CD4-positive, alpha-beta memory T cell (primary cell): ENCODE results near the gene TMEM163. TPM values are rescaled to one million over a fixed set of nuclear protein-coding genes. Genes with fewer than 3 reads are reported as not detected.
"Not testable (repeated sequence)": the region's sequence is repeated elsewhere in the genome, so short reads cannot be mapped to it uniquely, and the experiment has no call there.

Source experiments
- CTCF ChIA-PET: fragments of 350-600 bp; sonication (Branson Sonifier 250); formaldehyde crosslinking; loops from one replicate; lab custom pipeline; 2021; ENCODE audit warnings: inconsistent platforms; ENCODE audit not compliant: partially characterized antibody; lab: Charles Lee
- POLR2A ChIA-PET: fragments of 350-600 bp; sonication (Branson Sonifier 250); formaldehyde crosslinking; loops from one replicate; lab custom pipeline; 2021; ENCODE audit not compliant: partially characterized antibody; lab: Charles Lee
- DNase-seq, 5 donors: peaks; one replicate each; pipeline versions ENCODE4 v3.0.0 to v3.0.0-alpha.2; 2020 to 2022; ENCODE audit warnings: mixed read lengths in 1 of 5
- H3K27ac ChIP-seq: one replicate; pipeline ENCODE4 v1.7.0; 2013; ENCODE audit warnings: low read depth, low read length
- H3K27me3 ChIP-seq: 2 replicates; pipeline ENCODE4 v1.7.0; 2013; ENCODE audit warnings: mild to moderate bottlenecking, low read length, moderate library complexity; ENCODE audit not compliant: insufficient read depth
- H3K36me3 ChIP-seq: 2 replicates; pipeline ENCODE4 v1.7.0; 2013; ENCODE audit warnings: mild to moderate bottlenecking, low read length, moderate library complexity; ENCODE audit not compliant: insufficient read depth
- H3K4me1 ChIP-seq: 2 replicates; pipeline ENCODE4 v1.7.0; 2013; ENCODE audit warnings: mild to moderate bottlenecking, low read length, moderate library complexity; ENCODE audit not compliant: insufficient read depth
- H3K4me3 ChIP-seq, 2 donors: one replicate each; pipeline ENCODE4 v1.7.0; 2013; ENCODE audit warnings: low read length in 2 of 2, mild to moderate bottlenecking in 1 of 2
- H3K9me3 ChIP-seq, 2 donors: one replicate each; pipeline ENCODE4 v1.7.0; 2013; ENCODE audit warnings: low read length in 2 of 2, control low read depth in 1 of 2; ENCODE audit not compliant: control insufficient read depth in 1 of 2
- H3K27ac Mint-ChIP-seq, 7 donors: one replicate each; pipeline ENCODE4 v1.8.0; 2020 to 2021; ENCODE audit warnings: mixed read lengths in 7 of 7, mild to moderate bottlenecking in 6 of 7, inconsistent platforms in 3 of 7, moderate library complexity in 3 of 7
- H3K27me3 Mint-ChIP-seq, 2 donors: one replicate each; pipeline ENCODE4 v1.8.0; 2020 to 2021; ENCODE audit warnings: mixed read lengths in 2 of 2
- H3K36me3 Mint-ChIP-seq, 2 donors: one replicate each; pipeline ENCODE4 v1.8.0; 2020 to 2021; ENCODE audit warnings: mixed read lengths in 2 of 2, inconsistent platforms in 1 of 2, mild to moderate bottlenecking in 1 of 2
- H3K4me1 Mint-ChIP-seq, 4 donors: one replicate each; pipeline ENCODE4 v1.8.0; 2020 to 2021; ENCODE audit warnings: mixed read lengths in 4 of 4, mild to moderate bottlenecking in 1 of 4
- H3K4me3 Mint-ChIP-seq, 8 donors: one replicate each; pipeline ENCODE4 v1.8.0; 2020 to 2021; ENCODE audit warnings: mixed read lengths in 8 of 8, mild to moderate bottlenecking in 7 of 8, moderate library complexity in 6 of 8, inconsistent platforms in 3 of 8
- H3K9me3 Mint-ChIP-seq, 8 donors: one replicate each; pipeline ENCODE4 v1.8.0; 2020 to 2021; ENCODE audit warnings: mixed read lengths in 8 of 8, mild to moderate bottlenecking in 5 of 8, inconsistent platforms in 3 of 8, moderate library complexity in 1 of 8
- intact Hi-C: fragments of 100-400 bp; cut with micrococcal nuclease; formaldehyde crosslinking; loops from one replicate; pipeline ENCODE4 v1.15.1; 2023
- polyA plus RNA-seq, 2 donors: library from polyadenylated mRNA; unstranded; fragments of 300-500 nt; fragmentation: Illumina TruSeq; gene quantifications; one replicate each; pipeline ENCODE4 v1.2.3, GENCODE V29; 2021
- total RNA-seq, 2 experiments: library from RNA; stranded (reverse); gene quantifications; one replicate each; pipeline ENCODE4 v1.2.3, GENCODE V29; 2021

The TMEM163 gene
- total and polyA plus RNA-seq, 4 experiments from 2014 or later = 0.47 TPM; not detected in 3

DNA sequence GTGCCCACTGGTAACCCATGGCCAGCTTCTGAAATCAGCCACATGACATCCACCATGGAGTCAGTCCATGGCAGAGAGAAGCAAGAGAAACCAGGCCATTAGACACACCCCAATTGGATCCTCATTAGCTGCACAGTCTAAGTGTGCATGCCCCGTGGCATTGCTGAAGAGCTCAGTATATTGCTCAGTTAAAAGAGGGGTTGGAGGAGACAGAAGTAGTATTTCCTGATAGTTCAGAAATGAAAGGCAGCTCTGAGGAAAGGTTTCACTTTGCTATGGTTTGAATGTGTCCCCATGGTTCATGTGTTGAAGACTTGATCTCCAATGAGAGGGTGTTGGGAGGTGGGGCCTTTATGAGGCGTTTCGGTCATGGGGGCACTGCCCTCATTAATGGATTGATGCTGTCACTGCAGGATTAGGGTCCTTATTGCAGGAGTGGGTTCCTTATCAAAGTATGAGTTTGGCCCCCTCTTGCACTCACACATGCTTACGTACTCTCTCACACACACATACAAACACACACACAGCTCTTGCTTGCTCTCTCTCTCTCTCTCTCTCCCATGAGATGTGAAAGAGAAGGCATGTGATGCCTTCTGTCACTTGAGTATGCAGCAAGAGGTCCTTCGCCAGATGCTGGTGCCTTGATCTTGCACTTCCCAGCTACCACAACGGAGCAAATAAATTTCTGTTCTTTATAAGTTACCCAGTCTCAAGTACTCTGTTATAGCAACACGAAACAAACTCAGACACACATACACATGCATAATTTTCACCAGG is 58.0 kb downstream of the TMEM163 start:
- Histone ChIP-seq H3K27ac (no peak overlapping the region), H3K9me3 (no peaks in the 10 kb centered on the region), H3K27me3 (no peaks in the 10 kb centered on the region), H3K4me1 (peaks cover 6% of the 10 kb centered on the region), H3K36me3 (no peaks in the 10 kb centered on the region), H3K4me3 (no peak overlapping the region)
- H3K27ac Mint-ChIP-seq = peak overlapping the region in 3 of 7 donors; percentile 12 to 77 (median 14)
- ChIA-PET POLR2A (interaction anchor here (1.3 kb wide), 1 partner anchor 10 kb away, joined by 6 read pairs; no protein-coding TSS in a partner anchor), CTCF (interaction anchor here (1.3 to 2.2 kb wide), 3 partner anchors 8 to 20 kb away, joined by 3 to 7 read pairs (median 4); no protein-coding TSS in a partner anchor)
- DNase-seq = no peak
- intact Hi-C loops = no loop called here
- H3K4me3 Mint-ChIP-seq = peak overlapping the region in 3 of 8 donors; percentile 13 to 46 (median 40)
- H3K36me3 Mint-ChIP-seq = no peaks in the 10 kb centered on the region
- H3K27me3 Mint-ChIP-seq = peaks cover 3% of the 10 kb centered on the region in 2 donors
- peaks cover 0 to 3% (median 0%) of the 10 kb centered on the region in 8 donors for H3K9me3 Mint-ChIP-seq
- peaks cover 26 to 51% (median 36%) of the 10 kb centered on the region in 4 donors for H3K4me1 Mint-ChIP-seq

DNA sequence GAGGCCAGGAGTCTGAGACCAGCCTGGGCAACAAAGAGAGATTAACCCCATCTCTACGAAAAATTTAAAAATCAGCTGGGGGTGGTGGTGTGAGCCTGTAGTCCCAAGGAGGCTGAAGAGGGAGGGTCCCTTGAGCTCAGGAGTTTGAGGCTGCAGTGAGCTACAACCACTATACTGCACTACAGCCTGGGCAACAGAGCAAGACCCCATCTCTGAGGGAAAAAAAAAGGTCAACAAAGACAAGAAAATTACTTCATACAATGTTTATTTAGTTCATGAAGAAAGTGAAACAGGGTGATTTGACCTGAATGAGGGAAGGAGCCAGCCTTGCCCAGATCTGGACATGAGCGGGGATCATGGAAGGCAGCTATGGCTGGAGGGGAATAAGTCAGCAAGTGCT is 59.1 kb downstream of the TMEM163 start:
- CTCF ChIA-PET = interaction anchor here (1.0 to 2.2 kb wide), 4 partner anchors 9 to 21 kb away, joined by 3 to 7 read pairs (median 4); no protein-coding TSS in a partner anchor

DNA sequence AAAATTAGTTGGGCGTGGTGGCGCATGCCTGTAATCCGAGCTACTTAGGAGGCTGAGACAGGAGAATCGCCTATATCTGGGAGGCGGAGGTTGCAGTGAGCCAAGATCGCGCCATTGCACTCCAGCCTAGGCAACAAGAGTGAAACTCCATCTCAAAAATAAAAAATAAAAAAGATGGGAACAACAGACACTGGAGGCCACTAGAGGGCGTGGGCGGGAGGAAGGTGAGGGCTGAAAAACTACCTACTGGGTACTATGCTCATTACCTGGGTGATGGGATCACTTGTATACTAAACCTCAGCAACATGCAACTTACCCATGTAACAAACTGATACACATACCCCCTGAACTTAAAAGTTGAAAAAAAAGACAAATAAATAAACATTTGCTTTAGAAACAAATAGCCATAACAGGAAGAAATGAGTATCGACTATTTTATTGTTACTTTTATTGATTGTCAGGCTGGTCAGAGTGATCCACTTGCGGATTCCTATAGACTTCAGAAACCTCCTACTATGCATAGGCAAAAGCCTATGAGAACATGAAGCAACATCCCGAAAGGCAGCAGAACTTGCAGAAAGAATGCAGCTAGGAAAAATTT is 61.0 kb downstream of the TMEM163 start:
- Histone ChIP-seq H3K4me1 (no peaks in the 10 kb centered on the region), H3K4me3 (no peak overlapping the region), H3K27me3 (no peaks in the 10 kb centered on the region), H3K9me3 (no peaks in the 10 kb centered on the region), H3K36me3 (no peaks in the 10 kb centered on the region), H3K27ac (no peak overlapping the region)
- no peak overlapping the region for H3K4me3 Mint-ChIP-seq
- peaks cover 0 to 3% (median 0%) of the 10 kb centered on the region in 8 donors for H3K9me3 Mint-ChIP-seq
- peak in 4 of 5 donors; percentile 30 to 46 (median 44) for DNase-seq
- ChIA-PET POLR2A (no interaction called here), CTCF (interaction anchor here (0.9 to 2.1 kb wide), 12 partner anchors 10 to 241 kb away, joined by 3 to 14 read pairs (median 4); no protein-coding TSS in a partner anchor)
- H3K27ac Mint-ChIP-seq = peak overlapping the region in 1 of 7 donors; percentile 37
- peaks cover 16 to 34% (median 19%) of the 10 kb centered on the region in 4 donors for H3K4me1 Mint-ChIP-seq
- intact Hi-C loops = loop anchor here (2.0 kb wide), 2 partner anchors 35 to 241 kb away; no protein-coding TSS in a partner anchor
- no peaks in the 10 kb centered on the region for H3K36me3 Mint-ChIP-seq
- peaks cover 2 to 3% of the 10 kb centered on the region in 2 donors for H3K27me3 Mint-ChIP-seq

More for the DNA sequence above, 59.1 kb downstream of the TMEM163 start:
- no peaks in the 10 kb centered on the region for H3K27me3 ChIP-seq
- peak overlapping the region in 4 of 8 donors; percentile 13 to 69 (median 50) for H3K4me3 Mint-ChIP-seq
- H3K4me1 ChIP-seq = no peaks in the 10 kb centered on the region
- DNase-seq = no peak
- peak overlapping the region in 2 of 7 donors; percentile 26 to 74 for H3K27ac Mint-ChIP-seq
- peaks cover 3% of the 10 kb centered on the region in 2 donors for H3K27me3 Mint-ChIP-seq
- peaks cover 19 to 45% (median 28%) of the 10 kb centered on the region in 4 donors for H3K4me1 Mint-ChIP-seq
- H3K36me3 ChIP-seq = no peaks in the 10 kb centered on the region
- POLR2A ChIA-PET = interaction anchor here (1.3 kb wide), 1 partner anchor 12 kb away, joined by 6 read pairs; no protein-coding TSS in a partner anchor
- peaks cover 0 to 3% (median 0%) of the 10 kb centered on the region in 8 donors for H3K9me3 Mint-ChIP-seq
- no peaks in the 10 kb centered on the region for H3K9me3 ChIP-seq
- H3K4me3 ChIP-seq = no peak overlapping the region
- H3K36me3 Mint-ChIP-seq = no peaks in the 10 kb centered on the region
- no peak overlapping the region for H3K27ac ChIP-seq
- intact Hi-C loops = no loop called here

GRCh38 chr2:134656391-134656790 is 62.4 kb downstream of the TMEM163 start:
- H3K36me3 ChIP-seq, H3K4me1 ChIP-seq, H3K27ac ChIP-seq, H3K36me3 Mint-ChIP-seq, H3K9me3 Mint-ChIP-seq, POLR2A ChIA-PET, H3K4me3 ChIP-seq, H3K27me3 Mint-ChIP-seq, H3K27me3 ChIP-seq, H3K9me3 ChIP-seq, DNase-seq: not testable (repeated sequence)
- intact Hi-C loops = loop anchor here (2.0 kb wide), 2 partner anchors 36 to 242 kb away; no protein-coding TSS in a partner anchor
- peak overlapping the region in 2 of 7 donors; percentile 37 to 77 for H3K27ac Mint-ChIP-seq
- CTCF ChIA-PET = interaction anchor here (0.8 to 2.1 kb wide), 8 partner anchors 11 to 241 kb away, joined by 3 to 14 read pairs (median 4); no protein-coding TSS in a partner anchor
- peak overlapping the region in 1 of 8 donors; percentile 65 for H3K4me3 Mint-ChIP-seq
- H3K4me1 Mint-ChIP-seq = peaks cover 16 to 34% (median 19%) of the 10 kb centered on the region in 4 donors

DNA sequence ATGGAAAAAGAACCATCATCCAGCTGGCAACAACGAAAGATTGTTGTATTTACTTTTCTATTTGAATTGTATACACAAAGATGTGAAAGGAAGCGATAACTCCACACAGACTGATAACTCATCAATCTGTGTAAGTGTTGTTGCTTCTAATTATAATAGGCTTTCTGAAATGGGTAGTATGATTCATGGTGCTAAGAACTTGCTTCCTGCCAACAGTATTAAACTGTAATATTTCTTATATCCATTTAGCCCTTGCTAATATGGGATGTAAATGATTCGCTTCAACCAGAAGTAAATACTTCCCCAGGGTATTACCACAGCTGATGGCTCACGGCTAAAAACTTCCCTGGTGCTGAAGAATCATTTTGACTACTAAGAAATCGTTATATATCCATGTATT is 70.2 kb downstream of the TMEM163 start:
- Histone ChIP-seq H3K4me3 (no peak overlapping the region), H3K27me3 (no peaks in the 10 kb centered on the region), H3K27ac (no peak overlapping the region), H3K9me3 (no peaks in the 10 kb centered on the region), H3K36me3 (no peaks in the 10 kb centered on the region), H3K4me1 (no peaks in the 10 kb centered on the region)
- H3K9me3 Mint-ChIP-seq = peaks cover 0 to 2% (median 0%) of the 10 kb centered on the region in 8 donors
- peaks cover 0 to 2% of the 10 kb centered on the region in 2 donors for H3K27me3 Mint-ChIP-seq
- no peak overlapping the region for H3K4me3 Mint-ChIP-seq
- ChIA-PET CTCF (no interaction called here), POLR2A (no interaction called here)
- H3K27ac Mint-ChIP-seq = no peak overlapping the region
- no peaks in the 10 kb centered on the region for H3K4me1 Mint-ChIP-seq
- DNase-seq = no peak
- H3K36me3 Mint-ChIP-seq = no peaks in the 10 kb centered on the region
- intact Hi-C loops = no loop called here

GRCh38 chr2:134647607-134648256 is 71.1 kb downstream of the TMEM163 start:
- intact Hi-C loops = no loop called here
- H3K36me3 Mint-ChIP-seq = no peaks in the 10 kb centered on the region
- H3K27ac Mint-ChIP-seq = no peak overlapping the region
- no peaks in the 10 kb centered on the region for H3K27me3 ChIP-seq
- no peak overlapping the region for H3K27ac ChIP-seq
- H3K9me3 Mint-ChIP-seq = peaks cover 0 to 2% (median 0%) of the 10 kb centered on the region in 8 donors
- H3K27me3 Mint-ChIP-seq = peaks cover 0 to 2% of the 10 kb centered on the region in 2 donors
- H3K4me3 Mint-ChIP-seq = no peak overlapping the region
- H3K4me3 ChIP-seq = no peak overlapping the region
- no peaks in the 10 kb centered on the region for H3K36me3 ChIP-seq
- ChIA-PET POLR2A (no interaction called here), CTCF (interaction anchor here (0.7 kb wide), 1 partner anchor 9 kb away, joined by 3 read pairs; no protein-coding TSS in a partner anchor)
- no peaks in the 10 kb centered on the region for H3K4me1 ChIP-seq
- no peaks in the 10 kb centered on the region for H3K4me1 Mint-ChIP-seq
- no peak for DNase-seq
- H3K9me3 ChIP-seq = no peaks in the 10 kb centered on the region
